HUES48 (cell line): Measurements from ENCODE around the gene DCLK2.

Experiments used
- H3K27ac ChIP-seq: one replicate; pipeline ENCODE4 v1.7.0; 2013; ENCODE audit warnings: low read depth, low read length, inconsistent platforms
- H3K27me3 ChIP-seq: 2 replicates; pipeline ENCODE4 v1.6.1; 2013; ENCODE audit warnings: mild to moderate bottlenecking, low read length; ENCODE audit not compliant: control insufficient read depth, insufficient read depth
- H3K36me3 ChIP-seq: 2 replicates; pipeline ENCODE4 v1.6.1; 2013; ENCODE audit warnings: low read length; ENCODE audit not compliant: control insufficient read depth, insufficient read depth
- H3K4me1 ChIP-seq: 2 replicates; pipeline ENCODE4 v1.6.1; 2013; ENCODE audit warnings: mild to moderate bottlenecking, low read length; ENCODE audit not compliant: control insufficient read depth, insufficient read depth
- H3K4me3 ChIP-seq: 2 replicates; pipeline ENCODE4 v1.5.1; 2013; ENCODE audit warnings: mild to moderate bottlenecking, low read depth, low read length
- H3K9ac ChIP-seq: 2 replicates; pipeline ENCODE4 v1.6.1; 2013; ENCODE audit warnings: mild to moderate bottlenecking, low read depth, low read length, moderate library complexity
- H3K9me3 ChIP-seq: 2 replicates; pipeline ENCODE4 v1.6.1; 2013; ENCODE audit warnings: low read length; ENCODE audit not compliant: control insufficient read depth, insufficient read depth

DCLK2 gene

DNA sequence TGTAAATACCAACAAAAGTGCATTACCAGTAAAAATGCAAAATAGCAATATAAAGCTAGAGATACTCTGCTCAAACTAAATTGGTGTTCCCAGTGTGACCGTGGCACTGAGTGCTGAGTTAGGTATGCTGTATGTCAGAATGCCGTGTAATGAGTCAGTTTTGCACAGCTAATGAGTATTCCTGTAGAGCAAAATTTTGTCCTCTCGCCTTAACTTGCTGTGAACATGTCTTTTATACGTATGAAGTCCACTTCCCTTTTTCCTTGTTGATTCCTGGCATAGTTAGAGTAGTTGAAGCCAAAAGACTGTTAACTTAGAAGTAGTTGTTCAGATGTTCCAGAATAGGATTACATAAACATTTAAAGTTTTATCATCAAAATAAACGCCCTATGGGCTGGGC is 11.5 kb downstream of the DCLK2 start:
- no peak overlapping the region for H3K27ac ChIP-seq

DNA sequence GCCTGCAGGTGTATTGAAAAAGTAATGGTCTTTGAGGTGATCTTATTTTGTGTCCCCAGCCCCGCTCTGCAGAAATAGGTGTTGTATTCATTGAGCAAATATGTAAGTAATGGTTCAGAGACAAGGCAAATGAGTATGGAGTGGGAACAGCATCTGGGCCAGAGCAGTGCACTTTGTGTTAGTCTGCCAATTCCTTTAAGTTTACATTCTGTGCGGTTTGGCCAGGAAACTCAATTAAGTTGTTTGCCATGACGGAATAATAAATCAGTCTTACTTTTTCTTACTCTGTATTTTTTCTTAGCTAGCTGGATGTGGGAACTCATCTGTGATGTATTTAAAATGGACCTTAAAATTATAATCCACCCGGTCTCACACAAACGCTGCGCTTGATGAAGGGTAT is 12.6 kb downstream of the DCLK2 start:
- no peak overlapping the region for H3K4me3 ChIP-seq
- no peak overlapping the region for H3K9ac ChIP-seq

More for the DNA sequence above, 11.5 kb downstream of the DCLK2 start:
- no peaks in the 10 kb centered on the region for H3K4me1 ChIP-seq
- no peak overlapping the region for H3K4me3 ChIP-seq
- H3K27me3 ChIP-seq: no peaks in the 10 kb centered on the region
- no peaks in the 10 kb centered on the region for H3K36me3 ChIP-seq
- H3K9me3 ChIP-seq: no peaks in the 10 kb centered on the region
- H3K9ac ChIP-seq: no peak overlapping the region

DNA sequence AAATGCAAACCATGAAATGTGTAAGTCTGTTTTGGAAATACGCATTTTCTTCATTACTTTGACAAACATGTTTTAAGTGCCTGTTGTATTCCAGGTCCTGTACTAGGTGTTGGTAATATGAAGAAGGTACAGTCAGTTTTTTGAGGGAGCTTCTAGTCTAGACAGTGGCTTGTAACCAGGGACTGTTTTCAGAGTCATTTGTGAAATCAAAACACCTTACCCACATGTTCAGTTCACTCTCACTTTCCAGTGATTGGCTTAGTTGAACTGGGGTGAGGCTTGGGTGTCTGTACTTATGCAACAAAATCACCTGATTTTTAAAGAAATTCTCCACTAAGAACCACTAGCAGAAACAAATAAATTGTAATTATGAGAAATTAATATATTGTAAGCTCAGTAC is 16.4 kb downstream of the DCLK2 start:
- no peaks in the 10 kb centered on the region for H3K36me3 ChIP-seq
- H3K27ac ChIP-seq: no peak overlapping the region
- H3K4me3 ChIP-seq: no peak overlapping the region
- H3K4me1 ChIP-seq: no peaks in the 10 kb centered on the region
- H3K9me3 ChIP-seq: no peaks in the 10 kb centered on the region
- H3K9ac ChIP-seq: no peak overlapping the region
- H3K27me3 ChIP-seq: no peaks in the 10 kb centered on the region

More for the DNA sequence above, 12.6 kb downstream of the DCLK2 start:
- Histone ChIP-seq H3K4me1 (no peaks in the 10 kb centered on the region), H3K27me3 (no peaks in the 10 kb centered on the region), H3K36me3 (no peaks in the 10 kb centered on the region), H3K9me3 (no peaks in the 10 kb centered on the region), H3K27ac (no peak overlapping the region)

DNA sequence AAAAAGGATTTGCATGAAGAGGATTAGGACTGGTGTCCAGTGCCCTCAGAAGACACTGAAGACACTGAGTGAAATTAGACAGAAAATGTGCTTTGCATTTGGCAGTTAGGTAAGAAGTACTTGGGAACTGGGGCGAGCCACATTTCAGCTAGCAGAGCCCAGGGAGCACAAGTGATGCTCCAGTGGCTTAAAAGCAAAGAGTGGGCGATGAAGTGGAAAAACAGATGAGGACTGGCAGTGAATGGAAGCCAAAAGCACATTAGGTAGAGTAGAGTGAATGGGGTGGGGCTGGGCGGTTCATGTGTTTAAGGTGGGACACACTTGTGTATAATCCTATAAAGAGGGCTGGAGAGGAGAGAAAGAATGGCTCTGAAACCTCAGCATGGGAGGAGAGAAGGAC is 18.4 kb downstream of the DCLK2 start:
- no peak overlapping the region for H3K9ac ChIP-seq
- no peaks in the 10 kb centered on the region for H3K9me3 ChIP-seq
- no peak overlapping the region for H3K4me3 ChIP-seq
- no peaks in the 10 kb centered on the region for H3K27me3 ChIP-seq
- H3K4me1 ChIP-seq: no peaks in the 10 kb centered on the region
- H3K36me3 ChIP-seq: no peaks in the 10 kb centered on the region
- H3K27ac ChIP-seq: no peak overlapping the region

DNA sequence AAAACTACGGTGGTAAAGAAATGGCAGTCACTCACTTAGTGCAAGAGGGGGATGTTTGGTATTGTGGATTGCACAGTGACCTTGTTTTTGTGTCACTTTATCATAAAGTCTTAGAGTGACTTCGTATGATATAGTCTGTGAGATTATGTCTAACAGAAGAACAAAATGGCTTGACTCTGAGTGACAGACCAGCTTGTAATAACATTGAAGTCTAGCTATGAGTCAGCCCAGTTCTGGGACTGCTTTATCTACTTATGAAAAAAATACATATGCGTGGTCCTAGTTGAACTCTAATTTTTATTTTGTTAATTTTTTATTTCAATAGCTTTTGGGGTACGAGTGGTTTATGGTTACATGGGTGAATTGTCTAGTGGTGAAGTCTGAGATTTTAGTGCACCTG is 20.0 kb downstream of the DCLK2 start:
- Histone ChIP-seq H3K9me3 (no peaks in the 10 kb centered on the region), H3K27ac (no peak overlapping the region), H3K4me3 (no peak overlapping the region), H3K36me3 (no peaks in the 10 kb centered on the region), H3K27me3 (no peaks in the 10 kb centered on the region), H3K4me1 (no peaks in the 10 kb centered on the region), H3K9ac (no peak overlapping the region)

DNA sequence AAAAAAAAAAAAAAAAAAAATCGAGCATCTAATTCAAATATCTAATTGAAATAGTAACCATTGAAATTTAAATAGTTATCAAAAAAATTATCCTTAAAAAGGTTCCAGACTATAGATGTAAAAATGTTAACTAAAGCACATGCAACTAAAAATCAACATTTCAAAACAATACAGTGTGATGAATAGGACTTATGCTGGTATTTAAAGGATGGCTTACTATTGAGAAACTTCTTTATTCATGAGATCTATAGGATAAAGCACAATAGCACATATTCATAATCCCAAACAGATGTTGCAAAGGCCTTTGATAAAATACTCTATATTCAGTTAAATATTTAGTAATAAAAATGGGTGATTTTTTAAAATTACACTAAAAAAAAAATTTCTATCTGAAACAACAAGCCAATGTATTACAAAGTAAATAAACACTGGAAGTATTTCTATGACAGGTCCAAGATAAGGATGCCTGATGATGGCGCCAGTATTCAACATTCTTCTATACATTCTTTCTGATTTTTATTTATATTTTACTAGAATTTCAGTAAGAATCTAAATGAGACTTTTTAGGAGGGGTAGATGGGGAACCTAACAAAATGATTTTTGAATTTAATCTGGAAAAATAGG is 26.3 kb downstream of the DCLK2 start:
- H3K9ac ChIP-seq: no peak overlapping the region
- H3K9me3 ChIP-seq: no peaks in the 10 kb centered on the region
- H3K27ac ChIP-seq: no peak overlapping the region
- H3K27me3 ChIP-seq: no peaks in the 10 kb centered on the region
- H3K4me3 ChIP-seq: no peak overlapping the region
- no peaks in the 10 kb centered on the region for H3K36me3 ChIP-seq
- H3K4me1 ChIP-seq: no peaks in the 10 kb centered on the region

DNA sequence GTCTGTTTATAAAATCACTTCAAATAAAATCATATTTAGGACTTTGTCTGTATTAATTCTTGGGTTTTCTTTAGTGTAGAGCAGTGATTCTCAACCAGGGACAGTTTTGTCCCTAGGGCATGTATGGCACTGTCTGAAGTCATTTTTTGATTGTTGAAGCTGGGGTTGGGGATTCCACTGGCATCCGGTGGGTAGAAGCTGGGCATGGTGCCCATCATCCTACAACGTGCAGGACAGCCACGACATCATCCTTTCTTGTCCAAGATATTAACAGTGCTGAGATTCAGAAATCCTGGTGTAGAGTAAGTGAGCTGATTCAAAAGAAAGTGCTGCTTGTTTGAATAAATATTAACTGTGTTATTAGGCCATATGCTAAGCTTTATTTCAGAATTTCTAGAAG is 28.6 kb downstream of the DCLK2 start:
- H3K9me3 ChIP-seq: no peaks in the 10 kb centered on the region
- no peak overlapping the region for H3K27ac ChIP-seq
- H3K9ac ChIP-seq: no peak overlapping the region

DNA sequence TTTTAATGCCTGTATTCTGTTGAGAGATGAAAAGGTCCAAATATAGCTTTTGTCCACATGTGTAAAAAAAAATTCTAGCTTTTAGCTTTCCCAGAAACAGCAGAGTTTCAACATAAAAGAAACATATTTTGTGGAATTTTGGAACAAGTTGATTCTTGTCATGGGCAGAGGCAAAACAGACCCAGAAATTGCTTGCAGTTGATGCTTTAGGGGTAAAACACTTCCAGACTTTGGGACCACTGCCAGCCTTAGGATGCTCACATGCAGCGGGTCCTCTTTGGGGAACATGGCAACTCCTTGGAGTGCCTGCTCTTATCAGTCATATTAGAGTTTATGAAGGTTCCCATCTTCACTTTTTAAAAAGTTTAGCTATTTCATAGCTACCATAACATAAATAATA is 30.4 kb downstream of the DCLK2 start:
- H3K27me3 ChIP-seq: no peaks in the 10 kb centered on the region
- H3K4me1 ChIP-seq: no peaks in the 10 kb centered on the region
- no peak overlapping the region for H3K4me3 ChIP-seq
- H3K27ac ChIP-seq: no peak overlapping the region
- H3K36me3 ChIP-seq: no peaks in the 10 kb centered on the region
- no peak overlapping the region for H3K9ac ChIP-seq
- no peaks in the 10 kb centered on the region for H3K9me3 ChIP-seq

More for the DNA sequence above, 28.6 kb downstream of the DCLK2 start:
- H3K4me1 ChIP-seq: no peaks in the 10 kb centered on the region
- no peaks in the 10 kb centered on the region for H3K36me3 ChIP-seq
- no peak overlapping the region for H3K4me3 ChIP-seq
- no peaks in the 10 kb centered on the region for H3K27me3 ChIP-seq

DNA sequence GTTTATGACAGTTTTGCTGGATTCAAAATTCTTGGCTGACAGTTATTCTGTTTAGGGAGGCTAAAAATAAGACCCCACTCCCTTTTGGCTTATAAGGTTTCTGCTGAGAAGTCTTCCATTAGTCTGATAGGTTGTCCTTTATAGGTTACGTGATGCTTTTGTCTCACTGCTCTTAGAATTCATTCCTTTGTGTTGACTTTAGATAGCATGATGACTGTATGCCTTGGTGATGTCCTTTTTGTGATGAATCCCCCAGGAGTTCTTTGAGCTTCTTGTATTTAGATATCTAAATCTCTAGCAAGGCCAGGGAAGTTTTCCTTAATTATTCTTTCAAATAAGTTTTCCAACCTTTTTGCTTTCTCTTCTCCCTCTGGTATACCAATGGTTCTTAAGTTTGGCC is 36.4 kb downstream of the DCLK2 start:
- no peak overlapping the region for H3K27ac ChIP-seq
- H3K4me3 ChIP-seq: no peak overlapping the region
- no peak overlapping the region for H3K9ac ChIP-seq
- H3K27me3 ChIP-seq: no peaks in the 10 kb centered on the region
- no peaks in the 10 kb centered on the region for H3K9me3 ChIP-seq
- no peaks in the 10 kb centered on the region for H3K36me3 ChIP-seq
- H3K4me1 ChIP-seq: peaks cover 6% of the 10 kb centered on the region

DNA sequence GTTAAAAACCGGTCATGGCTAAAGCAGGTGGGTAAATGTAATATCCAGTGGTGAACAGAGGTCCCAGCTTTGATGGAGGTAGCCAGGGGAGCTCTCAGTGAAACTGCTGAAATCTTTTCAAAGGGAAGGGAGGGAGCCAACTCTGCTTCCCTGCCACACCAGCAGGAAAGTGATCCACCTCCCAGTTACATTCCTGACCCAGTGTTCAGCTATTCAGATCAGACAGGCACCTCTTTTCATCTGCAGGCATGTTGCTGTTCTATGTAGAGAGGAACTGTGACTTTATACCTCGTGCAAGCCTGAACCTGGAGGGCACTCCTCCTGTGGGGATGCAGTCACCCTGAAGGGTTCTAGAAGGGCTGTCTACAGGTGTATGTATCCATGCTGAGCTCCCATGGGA is 37.6 kb downstream of the DCLK2 start:
- Histone ChIP-seq H3K36me3 (no peaks in the 10 kb centered on the region), H3K27ac (no peak overlapping the region), H3K9ac (no peak overlapping the region), H3K4me1 (peaks cover 14% of the 10 kb centered on the region), H3K4me3 (no peak overlapping the region), H3K27me3 (no peaks in the 10 kb centered on the region), H3K9me3 (no peaks in the 10 kb centered on the region)

DNA sequence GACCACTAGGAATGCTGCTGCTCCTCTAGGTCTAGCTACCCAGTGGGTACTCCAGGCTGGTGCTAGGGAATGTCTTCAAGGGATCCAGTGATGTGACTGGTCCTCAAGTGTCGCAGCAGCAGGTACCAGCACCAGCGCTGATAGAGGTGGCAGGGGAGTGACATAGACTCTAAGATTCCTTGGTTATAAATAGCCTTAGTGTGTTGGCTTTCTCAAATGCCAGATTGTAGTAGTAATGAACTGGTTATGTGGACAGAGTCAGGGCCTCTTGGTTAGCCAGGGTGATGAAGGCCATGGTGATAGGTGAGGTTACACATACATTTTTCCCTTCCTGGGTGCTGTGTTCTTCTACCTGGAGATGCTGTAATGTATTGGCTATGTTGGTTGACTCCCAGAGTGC is 38.3 kb downstream of the DCLK2 start:
- Histone ChIP-seq H3K9ac (no peak overlapping the region), H3K27ac (no peak overlapping the region), H3K4me3 (no peak overlapping the region), H3K27me3 (no peaks in the 10 kb centered on the region), H3K36me3 (no peaks in the 10 kb centered on the region), H3K4me1 (peaks cover 14% of the 10 kb centered on the region), H3K9me3 (no peaks in the 10 kb centered on the region)

DNA sequence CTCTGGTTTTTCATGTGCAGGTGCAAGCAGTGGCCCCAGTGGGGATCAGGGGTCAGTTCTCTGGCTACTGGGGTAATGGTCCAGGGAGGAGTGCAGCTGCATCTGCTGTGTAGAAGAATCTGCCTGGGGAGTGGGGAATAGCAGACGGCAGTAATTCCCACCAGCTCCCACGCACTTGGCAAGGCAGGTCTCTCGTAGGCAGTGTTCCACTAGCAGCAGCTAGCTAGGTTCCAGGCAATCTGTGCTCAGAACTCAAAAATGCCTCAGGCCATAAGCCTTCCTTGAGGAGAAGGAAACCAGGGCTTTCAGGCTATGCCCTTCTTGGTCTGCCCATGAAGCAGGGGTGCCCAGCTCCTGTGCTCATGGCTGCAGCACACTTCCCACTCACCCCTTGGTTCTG is 38.8 kb downstream of the DCLK2 start:
- Histone ChIP-seq H3K9me3 (no peaks in the 10 kb centered on the region), H3K4me1 (peaks cover 14% of the 10 kb centered on the region), H3K27ac (no peak overlapping the region), H3K9ac (no peak overlapping the region), H3K4me3 (no peak overlapping the region), H3K36me3 (no peaks in the 10 kb centered on the region), H3K27me3 (no peaks in the 10 kb centered on the region)
